HepG2 (cell line): ENCODE data around the gene NARF. TPM values are rescaled to one million over a fixed set of nuclear protein-coding genes. Genes with fewer than 3 reads are reported as not detected.

ENCODE experiments used
- AHDC1 ChIP-seq: sonication (generic); formaldehyde crosslinking; IDR thresholded peaks from 2 replicates; pipeline ENCODE4 v1.5.1; 2020; ENCODE audit warnings: mild to moderate bottlenecking, missing genetic modification reagents, borderline replicate concordance
- ATF3 ChIP-seq: sonication (generic); formaldehyde crosslinking; IDR thresholded peaks from 2 replicates; pipeline ENCODE4 v1.4.0; 2020; ENCODE audit warnings: missing genetic modification reagents
- BHLHE40 ChIP-seq: IDR thresholded peaks from 2 replicates; pipeline ENCODE4 v1.6.1; 2011; ENCODE audit warnings: low read length, improper control_type of control experiment
- FOXA3 ChIP-seq: IDR thresholded peaks from 2 replicates; pipeline ENCODE4 v1.6.1; 2016; ENCODE audit warnings: missing genetic modification reagents, missing compliant biosample characterization
- GTF2F1 ChIP-seq: fragments of 150-350 bp; IDR thresholded peaks from 2 replicates; pipeline ENCODE4 v1.6.1; 2014; ENCODE audit warnings: low read length
- HNRNPLL ChIP-seq: fragments of 200-400 bp; formaldehyde crosslinking; IDR thresholded peaks from 2 replicates; pipeline ENCODE4 v1.6.1; 2017; ENCODE audit warnings: mild to moderate bottlenecking, low read depth, low read length; ENCODE audit not compliant: poor library complexity, severe bottlenecking
- NONO ChIP-seq, 2 experiments: fragments of 450-650 bp in 1 of 2; sonication (generic) in 1 of 2; formaldehyde crosslinking in 1 of 2; IDR thresholded peaks in 1 of 2; conservative IDR thresholded peaks in 1 of 2; 2 replicates each; pipeline versions ENCODE4 v1.6.1 to v1.8.0; 2017 to 2022; ENCODE audit warnings: mild to moderate bottlenecking in 1 of 2, missing genetic modification reagents in 1 of 2, moderate library complexity in 1 of 2
- PAF1 ChIP-seq: IDR thresholded peaks from 2 replicates; pipeline ENCODE4 v1.6.1; 2016; ENCODE audit warnings: missing genetic modification reagents, missing compliant biosample characterization
- POGZ ChIP-seq: sonication (generic); formaldehyde crosslinking; IDR thresholded peaks from 2 replicates; pipeline ENCODE4 v1.4.0; 2020; ENCODE audit warnings: mild to moderate bottlenecking, missing genetic modification reagents
- RCOR2 ChIP-seq: IDR thresholded peaks from 2 replicates; pipeline ENCODE4 v1.6.1; 2016; ENCODE audit warnings: missing biosample characterization, missing genetic modification reagents
- TBP ChIP-seq: sonication (generic); formaldehyde crosslinking; IDR thresholded peaks from 2 replicates; pipeline ENCODE4 v1.5.0; 2020; ENCODE audit warnings: missing genetic modification reagents
- ZMAT3 ChIP-seq: sonication (generic); formaldehyde crosslinking; conservative IDR thresholded peaks from 2 replicates; pipeline ENCODE4 v1.7.0; 2021; ENCODE audit warnings: missing genetic modification reagents
- ZNF260 ChIP-seq: sonication (generic); formaldehyde crosslinking; IDR thresholded peaks from 2 replicates; pipeline ENCODE4 v1.4.0; 2020; ENCODE audit warnings: missing genetic modification reagents, low read depth, mild to moderate bottlenecking, borderline replicate concordance
- ZNF557 ChIP-seq: sonication (generic); formaldehyde crosslinking; IDR thresholded peaks from 2 replicates; pipeline ENCODE4 v1.4.0; 2020; ENCODE audit warnings: missing genetic modification reagents
- ZNF577 ChIP-seq: sonication (generic); formaldehyde crosslinking; IDR thresholded peaks from 2 replicates; pipeline ENCODE4 v1.4.0; 2020; ENCODE audit warnings: mild to moderate bottlenecking, low read depth, missing genetic modification reagents, borderline replicate concordance
- ZNF598 ChIP-seq: sonication (generic); formaldehyde crosslinking; IDR thresholded peaks from 2 replicates; pipeline ENCODE4 v1.5.1; 2020; ENCODE audit warnings: mild to moderate bottlenecking, missing genetic modification reagents, borderline replicate concordance
- ZSCAN21 ChIP-seq: sonication (generic); formaldehyde crosslinking; IDR thresholded peaks from 2 replicates; pipeline ENCODE4 v1.8.0; 2022; ENCODE audit warnings: mild to moderate bottlenecking, missing genetic modification reagents, moderate library complexity, borderline replicate concordance
- polyA plus RNA-seq, 8 experiments: library from polyadenylated mRNA; depleted of rRNA in 3 of 8; stranded (reverse) in 7 of 8; unstranded in 1 of 8; fragments of >200 nt; fragmentation: Illumina TruSeq in 4 of 8; extraction: Trizol in 4 of 8; gene quantifications; 2 replicates each; pipeline versions ENCODE4 v1.2.1 to v1.2.3, GENCODE V29; 2011 to 2016; ENCODE audit warnings: low read depth in 4 of 8, missing spikeins in 1 of 8, mixed read lengths in 1 of 8; ENCODE audit not compliant: insufficient read depth in 1 of 8
- total RNA-seq, 5 experiments: library from RNA; depleted of rRNA; stranded (reverse); fragments of >200 nt; fragmentation: Illumina TruSeq; extraction: Trizol; gene quantifications; 2 replicates each; pipeline ENCODE4 v1.2.3, GENCODE V29; 2016; ENCODE audit warnings: low read depth in 1 of 5
- TF ChIP-seq, protein P1 (sequence below): sonication (generic); formaldehyde crosslinking; IDR thresholded peaks from 2 replicates; pipeline ENCODE4 v1.9.0; 2021; ENCODE audit warnings: missing genetic modification reagents, mild to moderate bottlenecking, borderline replicate concordance
- TF ChIP-seq, protein P2 (sequence below): sonication (generic); formaldehyde crosslinking; IDR thresholded peaks from 2 replicates; pipeline ENCODE4 v1.4.0; 2020; ENCODE audit warnings: missing genetic modification reagents, borderline replicate concordance
- TF ChIP-seq, protein P3 (sequence below): sonication (generic); formaldehyde crosslinking; IDR thresholded peaks from 2 replicates; pipeline ENCODE4 v1.8.1; 2023; ENCODE audit warnings: mild to moderate bottlenecking, missing genetic modification reagents, borderline replicate concordance

The NARF gene
- total and polyA plus RNA-seq, 2 of the 13 experiments (the other 11 are each of a cell fraction or from before 2014, with no cell fraction given) = 61.1 to 144 TPM

DNA sequence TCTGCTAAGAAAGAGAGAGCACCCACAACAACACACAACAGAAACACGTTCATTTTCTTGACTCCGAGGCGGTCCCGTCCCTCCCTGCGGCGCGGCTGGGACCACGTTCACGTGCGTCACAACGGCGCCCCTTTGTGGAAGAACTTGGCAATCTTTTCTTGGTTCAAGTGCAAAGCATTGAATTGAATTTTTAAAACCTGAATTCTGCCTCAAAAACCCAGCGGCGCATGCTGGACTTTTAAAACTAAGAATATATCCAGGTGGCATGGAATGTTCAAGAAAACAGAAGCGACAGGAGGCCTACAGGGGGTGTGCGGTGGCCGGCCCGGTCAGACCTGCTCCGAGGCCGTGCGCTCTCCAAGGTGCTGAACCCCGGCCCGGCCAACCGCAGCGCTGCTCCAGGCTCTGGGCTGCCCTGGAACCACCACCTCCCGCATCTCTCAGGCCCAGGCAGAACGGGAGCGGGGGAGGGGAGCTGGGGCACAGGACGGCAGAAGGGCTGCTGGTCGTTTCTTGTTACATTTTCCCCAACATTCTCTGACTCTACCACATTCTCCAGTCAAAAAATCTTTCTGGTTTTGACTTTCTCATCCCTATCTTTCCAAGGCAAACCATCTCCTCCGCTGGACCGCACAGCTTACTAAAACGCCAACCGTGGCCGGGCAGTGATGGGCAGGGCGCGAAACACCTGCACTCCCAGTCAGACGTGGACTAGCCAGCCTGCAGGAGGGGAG is 43.8 kb upstream of the NARF start (continued):
- TF ChIP-seq, protein P1, sequence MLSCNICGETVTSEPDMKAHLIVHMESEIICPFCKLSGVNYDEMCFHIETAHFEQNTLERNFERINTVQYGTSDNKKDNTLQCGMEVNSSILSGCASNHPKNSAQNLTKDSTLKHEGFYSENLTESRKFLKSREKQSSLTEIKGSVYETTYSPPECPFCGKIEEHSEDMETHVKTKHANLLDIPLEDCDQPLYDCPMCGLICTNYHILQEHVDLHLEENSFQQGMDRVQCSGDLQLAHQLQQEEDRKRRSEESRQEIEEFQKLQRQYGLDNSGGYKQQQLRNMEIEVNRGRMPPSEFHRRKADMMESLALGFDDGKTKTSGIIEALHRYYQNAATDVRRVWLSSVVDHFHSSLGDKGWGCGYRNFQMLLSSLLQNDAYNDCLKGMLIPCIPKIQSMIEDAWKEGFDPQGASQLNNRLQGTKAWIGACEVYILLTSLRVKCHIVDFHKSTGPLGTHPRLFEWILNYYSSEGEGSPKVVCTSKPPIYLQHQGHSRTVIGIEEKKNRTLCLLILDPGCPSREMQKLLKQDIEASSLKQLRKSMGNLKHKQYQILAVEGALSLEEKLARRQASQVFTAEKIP (CRISPR knock-in tag) = 0 out of 2 replicates have a peak, but pooled peaks have one; percentile 41
- TF ChIP-seq ZNF598 (CRISPR knock-in tag) = peak; percentile 96
- TF ChIP-seq POGZ (CRISPR knock-in tag) = no peak
- peak; percentile 96; the same call in 1 of the 2 replicates for TF ChIP-seq ZNF557
- no peak for TF ChIP-seq ZNF577 (CRISPR knock-in tag)
- no peak for TF ChIP-seq TBP (CRISPR knock-in tag)
- peak; percentile 45 for TF ChIP-seq HNRNPLL
- TF ChIP-seq ZMAT3 (CRISPR knock-in tag) = peak; percentile 94
- TF ChIP-seq, protein P2, sequence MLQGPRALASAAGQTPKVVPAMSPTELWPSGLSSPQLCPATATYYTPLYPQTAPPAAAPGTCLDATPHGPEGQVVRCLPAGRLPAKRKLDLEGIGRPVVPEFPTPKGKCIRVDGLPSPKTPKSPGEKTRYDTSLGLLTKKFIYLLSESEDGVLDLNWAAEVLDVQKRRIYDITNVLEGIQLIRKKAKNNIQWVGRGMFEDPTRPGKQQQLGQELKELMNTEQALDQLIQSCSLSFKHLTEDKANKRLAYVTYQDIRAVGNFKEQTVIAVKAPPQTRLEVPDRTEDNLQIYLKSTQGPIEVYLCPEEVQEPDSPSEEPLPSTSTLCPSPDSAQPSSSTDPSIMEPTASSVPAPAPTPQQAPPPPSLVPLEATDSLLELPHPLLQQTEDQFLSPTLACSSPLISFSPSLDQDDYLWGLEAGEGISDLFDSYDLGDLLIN (CRISPR knock-in tag) = peak; percentile 33; the same call in 1 of the 2 replicates
- TF ChIP-seq FOXA3 (CRISPR knock-in tag) = peak; percentile 51
- TF ChIP-seq AHDC1 (CRISPR knock-in tag) = peak; percentile 43; the same call in 1 of the 2 replicates
- peak; percentile 23; the same call in 1 of the 2 replicates for TF ChIP-seq BHLHE40
- no peak for TF ChIP-seq NONO (IDR thresholded peaks at IDR 0.05)
- 0 out of 2 replicates have a peak, but pooled peaks have one; percentile 27 for TF ChIP-seq NONO (CRISPR knock-in tag; conservative IDR thresholded peaks at IDR 0.05)
- peak; percentile 96 for TF ChIP-seq ZSCAN21 (CRISPR knock-in tag)
- TF ChIP-seq ZNF260 (CRISPR knock-in tag) = no peak
- no peak for TF ChIP-seq PAF1 (CRISPR knock-in tag)
- TF ChIP-seq, protein P3, sequence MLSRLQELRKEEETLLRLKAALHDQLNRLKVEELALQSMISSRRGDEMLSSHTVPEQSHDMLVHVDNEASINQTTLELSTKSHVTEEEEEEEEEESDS (CRISPR knock-in tag) = 0 out of 2 replicates have a peak, but pooled peaks have one; percentile 82
- TF ChIP-seq RCOR2 (CRISPR knock-in tag) = 0 out of 2 replicates have a peak, but pooled peaks have one; percentile 18
- TF ChIP-seq GTF2F1 = no peak
- TF ChIP-seq ATF3 (CRISPR knock-in tag) = peak; percentile 74; the same call in 1 of the 2 replicates
